SU-DHL-6 (cell line): ENCODE results near the gene SLC34A3.

Source experiments
- H2AFZ ChIP-seq: fragments of 200-600 bp; sonication (generic); 2 replicates; pipeline ENCODE4 v1.6.1; 2014; ENCODE audit warnings: low read depth, mild to moderate bottlenecking, moderate library complexity, mixed read lengths, antibody characterized with exemption, low read length; ENCODE audit not compliant: severe bottlenecking
- H3F3A ChIP-seq: fragments of 200-600 bp; shearing (Covaris generic); 2 replicates; pipeline ENCODE4 v1.6.0; 2016; ENCODE audit warnings: antibody characterized with exemption, mild to moderate bottlenecking; ENCODE audit not compliant: insufficient read depth
- H3K27ac ChIP-seq: fragments of 200-600 bp; sonication (generic); 2 replicates; pipeline ENCODE4 v1.5.1; 2016; ENCODE audit warnings: low read depth, mild to moderate bottlenecking, low read length, moderate library complexity, mixed read lengths
- H3K27me3 ChIP-seq: fragments of 200-600 bp; sonication (generic), shearing (Covaris generic); 2 replicates; pipeline ENCODE4 v1.6.0; 2014; ENCODE audit warnings: mild to moderate bottlenecking, low read length
- H3K36me3 ChIP-seq: fragments of 200-600 bp; sonication (generic); 2 replicates; pipeline ENCODE4 v1.6.1; 2014; ENCODE audit warnings: mild to moderate bottlenecking, low read length, mixed read lengths
- H3K4me2 ChIP-seq: fragments of 300-600, 200-600 bp; shearing (Covaris generic), sonication (generic); 2 replicates; pipeline ENCODE4 v1.6.0; 2014; ENCODE audit warnings: low read length, low read depth, mild to moderate bottlenecking; ENCODE audit not compliant: poor library complexity, severe bottlenecking
- H3K4me3 ChIP-seq: fragments of 200-600 bp; sonication (generic); 2 replicates; pipeline ENCODE4 v1.5.1; 2014; ENCODE audit warnings: antibody characterized with exemption, low read length, mild to moderate bottlenecking, mixed read lengths; ENCODE audit not compliant: insufficient read depth, poor library complexity, severe bottlenecking
- H3K79me2 ChIP-seq: fragments of 200-600 bp; sonication (generic); 2 replicates; pipeline ENCODE4 v1.6.1; 2014; ENCODE audit warnings: mild to moderate bottlenecking, low read length, moderate library complexity; ENCODE audit not compliant: insufficient read depth
- H3K9ac ChIP-seq: fragments of 200-600 bp; sonication (generic); 2 replicates; pipeline ENCODE4 v1.7.0; 2014; ENCODE audit warnings: mild to moderate bottlenecking, low read length
- H3K9me2 ChIP-seq: fragments of 200-600 bp; sonication (generic); replicated peaks from 2 replicates; pipeline ENCODE4 v1.6.1; 2014; ENCODE audit warnings: low read length; ENCODE audit not compliant: insufficient read depth
- H3K9me3 ChIP-seq: fragments of 200-600 bp; sonication (generic); 2 replicates; pipeline ENCODE4 v1.6.1; 2014; ENCODE audit warnings: low read length, mixed read lengths; ENCODE audit not compliant: insufficient read depth
- H4K20me1 ChIP-seq: fragments of 200-600 bp; sonication (generic); 2 replicates; pipeline ENCODE4 v1.6.1; 2014; ENCODE audit warnings: low read depth, mild to moderate bottlenecking, antibody characterized with exemption, low read length, moderate library complexity, mixed read lengths
- EZH2phosphoT487 ChIP-seq: fragments of 200-600 bp; sonication (generic), shearing (Covaris generic); conservative IDR thresholded peaks from 2 replicates; pipeline ENCODE4 v1.6.1; 2018; ENCODE audit warnings: mild to moderate bottlenecking, antibody characterized with exemption, low read length, moderate library complexity, mixed read lengths
- TF ChIP-seq, protein P1 (sequence below): fragments of 200-600 bp; sonication (generic); IDR thresholded peaks from one replicate; pipeline ENCODE4 v1.5.1; 2017; ENCODE audit warnings: antibody characterized with exemption, mild to moderate bottlenecking, low read length, moderate library complexity; ENCODE audit not compliant: insufficient read depth, poor library complexity, severe bottlenecking

The SLC34A3 gene

DNA sequence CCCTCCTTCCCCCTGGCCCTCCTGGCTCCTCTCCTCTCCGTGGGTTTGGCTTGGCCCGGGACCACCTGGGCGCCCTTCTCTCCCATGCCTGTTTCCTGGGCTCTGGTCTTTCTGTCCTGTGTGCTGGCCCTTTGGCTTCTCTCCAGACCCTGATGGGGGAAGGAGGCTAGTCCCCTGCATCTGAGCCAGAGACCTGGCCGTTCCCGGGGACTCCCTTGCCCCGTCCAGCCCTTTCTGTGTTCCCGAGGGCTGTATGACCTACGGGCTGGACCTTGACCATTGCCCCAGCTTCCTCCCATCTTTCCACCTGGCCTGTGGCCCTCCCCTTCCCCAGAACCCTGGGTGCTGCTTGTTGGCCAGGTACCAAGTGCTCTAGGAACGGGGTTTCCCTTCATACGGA, 32.8 kb downstream of the SLC34A3 start:
- Histone ChIP-seq H3K79me2 (no peaks in the 10 kb centered on the region), H3K36me3 (no peaks in the 10 kb centered on the region), H3K4me2 (no peak overlapping the region), H3K9ac (no peak overlapping the region), H3K4me3 (no peak overlapping the region), H3F3A (0 out of 2 replicates have a peak, but pooled peaks cover 3% of the 10 kb centered on the region), H3K9me2 (no peaks in the 10 kb centered on the region), H3K9me3 (no peaks in the 10 kb centered on the region), H3K27me3 (no peaks in the 10 kb centered on the region), H2AFZ (no peak overlapping the region), H4K20me1 (no peaks in the 10 kb centered on the region), H3K27ac (no peak overlapping the region)
- no peak for TF ChIP-seq EZH2phosphoT487
- TF ChIP-seq, protein P1, sequence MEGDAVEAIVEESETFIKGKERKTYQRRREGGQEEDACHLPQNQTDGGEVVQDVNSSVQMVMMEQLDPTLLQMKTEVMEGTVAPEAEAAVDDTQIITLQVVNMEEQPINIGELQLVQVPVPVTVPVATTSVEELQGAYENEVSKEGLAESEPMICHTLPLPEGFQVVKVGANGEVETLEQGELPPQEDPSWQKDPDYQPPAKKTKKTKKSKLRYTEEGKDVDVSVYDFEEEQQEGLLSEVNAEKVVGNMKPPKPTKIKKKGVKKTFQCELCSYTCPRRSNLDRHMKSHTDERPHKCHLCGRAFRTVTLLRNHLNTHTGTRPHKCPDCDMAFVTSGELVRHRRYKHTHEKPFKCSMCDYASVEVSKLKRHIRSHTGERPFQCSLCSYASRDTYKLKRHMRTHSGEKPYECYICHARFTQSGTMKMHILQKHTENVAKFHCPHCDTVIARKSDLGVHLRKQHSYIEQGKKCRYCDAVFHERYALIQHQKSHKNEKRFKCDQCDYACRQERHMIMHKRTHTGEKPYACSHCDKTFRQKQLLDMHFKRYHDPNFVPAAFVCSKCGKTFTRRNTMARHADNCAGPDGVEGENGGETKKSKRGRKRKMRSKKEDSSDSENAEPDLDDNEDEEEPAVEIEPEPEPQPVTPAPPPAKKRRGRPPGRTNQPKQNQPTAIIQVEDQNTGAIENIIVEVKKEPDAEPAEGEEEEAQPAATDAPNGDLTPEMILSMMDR = no peak

- Histone ChIP-seq H3K9me3 (no peaks in the 10 kb centered on the region), H2AFZ (no peak overlapping the region), H3K27ac (no peak overlapping the region), H3K36me3 (no peaks in the 10 kb centered on the region), H3K79me2 (no peaks in the 10 kb centered on the region), H3K27me3 (no peaks in the 10 kb centered on the region), H3K4me2 (no peak overlapping the region), H3K9ac (no peak overlapping the region), H4K20me1 (no peaks in the 10 kb centered on the region), H3K9me2 (no peaks in the 10 kb centered on the region), H3F3A (0 out of 2 replicates have a peak, but pooled peaks cover 8% of the 10 kb centered on the region), H3K4me3 (no peak overlapping the region)
- no peak for TF ChIP-seq EZH2phosphoT487
- TF ChIP-seq, protein P1 = no peak
Measured at GRCh38 chr9:137264067-137264466, 33.4 kb downstream of the SLC34A3 start.

DNA sequence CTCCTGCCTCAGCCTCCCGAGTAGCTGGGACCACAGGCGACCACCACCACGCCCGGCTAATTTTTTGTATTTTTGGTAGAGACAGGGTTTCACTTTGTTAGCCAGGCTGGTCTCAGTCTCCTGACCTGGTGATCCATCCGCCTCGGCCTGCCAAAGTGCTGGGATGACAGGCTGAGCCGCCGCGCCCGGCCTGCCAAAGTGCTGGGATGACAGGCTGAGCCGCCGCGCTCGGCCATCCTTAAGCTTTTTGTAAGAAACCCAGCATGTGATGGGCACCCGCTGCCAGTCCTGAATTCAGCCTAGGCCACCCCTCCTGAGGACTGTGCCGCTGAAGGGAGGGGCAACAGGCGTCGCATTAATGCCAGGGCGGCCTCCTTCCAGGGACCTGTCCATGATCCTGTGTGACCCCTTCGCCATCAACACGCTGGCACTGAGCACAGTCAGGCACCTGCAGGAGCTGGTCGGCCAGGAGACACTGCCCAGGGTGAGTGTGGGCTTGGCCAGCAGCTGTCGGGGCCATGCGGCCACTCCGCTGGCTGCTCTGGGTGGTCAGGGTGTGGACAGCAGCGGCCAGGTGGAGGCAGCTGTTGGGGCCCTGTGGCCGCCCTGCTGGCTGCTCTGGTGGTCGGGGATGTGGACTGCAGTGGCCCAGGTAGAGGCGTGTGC, 34.9 kb downstream of the SLC34A3 start:
- Histone ChIP-seq H3K4me2 (no peak overlapping the region), H2AFZ (no peak overlapping the region), H3K9me2 (no peaks in the 10 kb centered on the region), H3K27me3 (no peaks in the 10 kb centered on the region), H3K79me2 (no peaks in the 10 kb centered on the region), H4K20me1 (no peaks in the 10 kb centered on the region), H3F3A (0 out of 2 replicates have a peak, but pooled peaks cover 9% of the 10 kb centered on the region), H3K9ac (no peak overlapping the region), H3K36me3 (no peaks in the 10 kb centered on the region), H3K9me3 (no peaks in the 10 kb centered on the region), H3K4me3 (no peak overlapping the region), H3K27ac (no peak overlapping the region)
- no peak for TF ChIP-seq EZH2phosphoT487
- TF ChIP-seq, protein P1 = no peak
